ENCODE results near the gene RAB25. TPM values are rescaled to one million over a fixed set of nuclear protein-coding genes. Genes with fewer than 3 reads are reported as not detected.

The RAB25 gene
- total and polyA plus RNA-seq, 2 of the 13 experiments (the other 11 are each of a cell fraction or from before 2014, with no cell fraction given): 0.20 to 0.22 TPM

GRCh38 chr1:156086256-156086662 is 25.3 kb downstream of the RAB25 start (continued):
- TF ChIP-seq TERF1 (CRISPR knock-in tag; IDR thresholded peaks at IDR 0.05): no peak
- TF ChIP-seq ZNF138 (CRISPR knock-in tag; IDR thresholded peaks at IDR 0.05; ENCODE audit: low read depth): no peak
- no peak for TF ChIP-seq EED (CRISPR knock-in tag; IDR thresholded peaks at IDR 0.05)
- no peak for TF ChIP-seq USF2 (IDR thresholded peaks at IDR 0.05; ENCODE audit: low read depth, low read length)
- TF ChIP-seq USF2 (CRISPR knock-in tag; IDR thresholded peaks at IDR 0.05; ENCODE audit: borderline replicate concordance): no peak
- peak; percentile 27; the same call in 1 of the 2 replicates for TF ChIP-seq KDM3A (CRISPR knock-in tag; IDR thresholded peaks at IDR 0.05; ENCODE audit: low read depth)
- no peak for TF ChIP-seq HMGXB3 (CRISPR knock-in tag; IDR thresholded peaks at IDR 0.05; ENCODE audit: borderline replicate concordance)
- peak; percentile 66 for TF ChIP-seq XRCC5 (optimal IDR thresholded peaks at IDR 0.05; ENCODE audit: low read length)
- TF ChIP-seq ZBTB40 (IDR thresholded peaks at IDR 0.05): no peak
- TF ChIP-seq ZBTB40 (CRISPR knock-in tag; IDR thresholded peaks at IDR 0.05): peak; percentile 64; the same call in 1 of the 2 replicates
